K562 (cell line): ENCODE results near the gene RGS7.
"Not testable (repeated sequence)": the region's sequence is repeated elsewhere in the genome, so short reads cannot be mapped to it uniquely, and the experiment has no call there.

Source experiments
- BCLAF1 ChIP-seq, 2 experiments: fragments of 450-650 bp in 1 of 2; IDR thresholded peaks; 2 replicates each; pipeline ENCODE4 v1.6.1; 2011 to 2017; ENCODE audit warnings: low read depth in 2 of 2, antibody characterized with exemption in 1 of 2, borderline replicate concordance in 1 of 2, low read length in 1 of 2, mild to moderate bottlenecking in 1 of 2, mixed read lengths in 1 of 2; ENCODE audit not compliant: control insufficient read depth in 1 of 2
- E2F6 ChIP-seq, 2 experiments: IDR thresholded peaks; 2 replicates each; pipeline ENCODE4 v1.6.1; 2011; ENCODE audit warnings: borderline replicate concordance in 1 of 2, control low read depth in 1 of 2, low read depth in 1 of 2, low read length in 1 of 2, mild to moderate bottlenecking in 1 of 2, mixed read lengths in 1 of 2, moderate library complexity in 1 of 2; ENCODE audit not compliant: insufficient read depth in 1 of 2, insufficient read length in 1 of 2, poor library complexity in 1 of 2, severe bottlenecking in 1 of 2; ENCODE audit errors: extremely low read depth in 1 of 2
- EP300 ChIP-seq: IDR thresholded peaks from 2 replicates; pipeline ENCODE4 v1.6.1; 2012; ENCODE audit warnings: low read length, improper control_type of control experiment
- FOXK2 ChIP-seq, 2 experiments: fragments of 450-650 bp; IDR thresholded peaks in 1 of 2; conservative IDR thresholded peaks in 1 of 2; 2 replicates each; pipeline ENCODE4 v1.6.1; 2016; ENCODE audit warnings: low read depth in 2 of 2, mild to moderate bottlenecking in 1 of 2
- MTF1 ChIP-seq: fragments of 250-450 bp; sonication (Bioruptor Pico); IDR thresholded peaks from 2 replicates; pipeline ENCODE4 v1.9.0; 2021; ENCODE audit warnings: moderate library complexity, mild to moderate bottlenecking, inconsistent platforms, borderline replicate concordance
- SAFB2 ChIP-seq: fragments of 200-400 bp; formaldehyde crosslinking; IDR thresholded peaks from 2 replicates; pipeline ENCODE4 v1.6.1; 2018; ENCODE audit warnings: borderline replicate concordance, low read length, low read depth, moderate library complexity; ENCODE audit not compliant: severe bottlenecking
- TBP ChIP-seq: optimal IDR thresholded peaks from 2 replicates; pipeline ENCODE3; 2011; ENCODE audit warnings: low read depth, low read length, improper control_type of control experiment
- ZKSCAN8 ChIP-seq: fragments of 200-800 bp; sonication (Bioruptor generic); IDR thresholded peaks from 2 replicates; pipeline ENCODE4 v1.6.1; 2016; ENCODE audit warnings: missing genetic modification characterization, missing compliant biosample characterization
- ZNF507 ChIP-seq: conservative IDR thresholded peaks from 2 replicates; pipeline ENCODE4 v1.6.1; 2017; ENCODE audit warnings: missing genetic modification characterization, missing compliant biosample characterization
- ZNF644 ChIP-seq: fragments of 200-800 bp; sonication (Bioruptor generic); IDR thresholded peaks from 2 replicates; pipeline ENCODE4 v1.6.1; 2016; ENCODE audit warnings: low read depth, missing genetic modification characterization, missing compliant biosample characterization

GRCh38 chr1:240734705-240735104, 622.3 kb downstream of the RGS7 start:
- TF ChIP-seq MTF1 (CRISPR knock-in tag); ZNF644; ZNF507 (tag); SAFB2; ZKSCAN8 (CRISPR knock-in tag); BCLAF1 (IDR thresholded peaks at IDR 0.05; ENCODE audit: borderline replicate concordance in 1 of 2, control insufficient read depth in 1 of 2, low read depth in 2 of 2, low read length in 1 of 2); TBP; FOXK2 (conservative IDR thresholded peaks at IDR 0.05 in 1 of 2, IDR thresholded peaks at IDR 0.05 in 1 of 2; ENCODE audit: low read depth in 2 of 2); EP300; E2F6 (IDR thresholded peaks at IDR 0.05; ENCODE audit: borderline replicate concordance in 1 of 2, extremely low read depth in 1 of 2, insufficient read depth in 1 of 2, insufficient read length in 1 of 2, low read depth in 1 of 2, low read length in 1 of 2, poor library complexity in 1 of 2, severe bottlenecking in 1 of 2): not testable (repeated sequence)
